ENCODE results near the gene EFCC1. TPM values are rescaled to one million over a fixed set of nuclear protein-coding genes. Genes with fewer than 3 reads are reported as not detected.

Gene EFCC1
- total RNA-seq, 4 donors from 2014 or later = 0.75 to 2.2 (median 1.7) TPM

GRCh38 chr3:128973988-128974564, 27.0 kb upstream of the EFCC1 start:
- H3K4me3 ChIP-seq = no peak overlapping the region
- intact Hi-C loops (cut with DNase I; ENCODE audit: low total_unique reads) = no loop called here
- no peaks in the 10 kb centered on the region for H3K36me3 ChIP-seq
- TF ChIP-seq EP300 (IDR thresholded peaks at IDR 0.05; ENCODE audit: low read depth) = no peak
- TF ChIP-seq POLR2AphosphoS5 (IDR thresholded peaks at IDR 0.05) = no peak
- TF ChIP-seq, protein P1, sequence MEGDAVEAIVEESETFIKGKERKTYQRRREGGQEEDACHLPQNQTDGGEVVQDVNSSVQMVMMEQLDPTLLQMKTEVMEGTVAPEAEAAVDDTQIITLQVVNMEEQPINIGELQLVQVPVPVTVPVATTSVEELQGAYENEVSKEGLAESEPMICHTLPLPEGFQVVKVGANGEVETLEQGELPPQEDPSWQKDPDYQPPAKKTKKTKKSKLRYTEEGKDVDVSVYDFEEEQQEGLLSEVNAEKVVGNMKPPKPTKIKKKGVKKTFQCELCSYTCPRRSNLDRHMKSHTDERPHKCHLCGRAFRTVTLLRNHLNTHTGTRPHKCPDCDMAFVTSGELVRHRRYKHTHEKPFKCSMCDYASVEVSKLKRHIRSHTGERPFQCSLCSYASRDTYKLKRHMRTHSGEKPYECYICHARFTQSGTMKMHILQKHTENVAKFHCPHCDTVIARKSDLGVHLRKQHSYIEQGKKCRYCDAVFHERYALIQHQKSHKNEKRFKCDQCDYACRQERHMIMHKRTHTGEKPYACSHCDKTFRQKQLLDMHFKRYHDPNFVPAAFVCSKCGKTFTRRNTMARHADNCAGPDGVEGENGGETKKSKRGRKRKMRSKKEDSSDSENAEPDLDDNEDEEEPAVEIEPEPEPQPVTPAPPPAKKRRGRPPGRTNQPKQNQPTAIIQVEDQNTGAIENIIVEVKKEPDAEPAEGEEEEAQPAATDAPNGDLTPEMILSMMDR (IDR thresholded peaks at IDR 0.05) = no peak
- no peak for TF ChIP-seq POLR2A (IDR thresholded peaks at IDR 0.05)
- no peaks in the 10 kb centered on the region for H3K27me3 ChIP-seq
- DNase-seq = no peak
- H3K4me1 ChIP-seq = peaks cover 0 to 14% (median 0%) of the 10 kb centered on the region in 4 donors
- H3K27ac ChIP-seq = no peak overlapping the region
- in situ Hi-C loops (cut with MboI; ENCODE audit: low pct_ligation_motif_present in 1 of 4, low pct_unique_long_range_greater_than_20kb in 1 of 4, low sequenced_read_pairs in 3 of 4) = loop anchor here in 2 of 4 donors (10.0 kb wide), 1 partner anchor 271 kb away; the partner anchor contains the start of gene COPG1 (in 2 of the 2)
- 60 to 65% methylated on average over 4 to 5 of the region's 5 CpGs for WGBS, 2 donors (ENCODE audit: low coverage in 1 of 2)
- no peaks in the 10 kb centered on the region for H3K9me3 ChIP-seq

GRCh38 chr3:128975276-128975675, 25.8 kb upstream of the EFCC1 start:
- Histone ChIP-seq H3K4me3 (no peak overlapping the region), H3K36me3 (no peaks in the 10 kb centered on the region), H3K9me3 (no peaks in the 10 kb centered on the region), H3K4me1 (peaks cover 0 to 10% (median 0%) of the 10 kb centered on the region in 4 donors), H3K27me3 (no peaks in the 10 kb centered on the region), H3K27ac (no peak overlapping the region)
- no peak for DNase-seq
- in situ Hi-C loops (cut with MboI; ENCODE audit: low pct_ligation_motif_present in 1 of 4, low pct_unique_long_range_greater_than_20kb in 1 of 4, low sequenced_read_pairs in 3 of 4) = loop anchor here in 2 of 4 donors (10.0 kb wide), 1 partner anchor 270 kb away; the partner anchor contains the start of gene COPG1 (in 2 of the 2)
- 97 to 100% methylated on average over 1 of the region's 1 CpG for WGBS, 2 donors (ENCODE audit: low coverage in 1 of 2)
- intact Hi-C loops (cut with DNase I; ENCODE audit: low total_unique reads) = no loop called here
- TF ChIP-seq POLR2A (IDR thresholded peaks at IDR 0.05) = no peak
- TF ChIP-seq POLR2AphosphoS5 (IDR thresholded peaks at IDR 0.05) = no peak
- TF ChIP-seq EP300 (IDR thresholded peaks at IDR 0.05; ENCODE audit: low read depth) = no peak
- TF ChIP-seq, protein P1 (IDR thresholded peaks at IDR 0.05) = no peak

DNA sequence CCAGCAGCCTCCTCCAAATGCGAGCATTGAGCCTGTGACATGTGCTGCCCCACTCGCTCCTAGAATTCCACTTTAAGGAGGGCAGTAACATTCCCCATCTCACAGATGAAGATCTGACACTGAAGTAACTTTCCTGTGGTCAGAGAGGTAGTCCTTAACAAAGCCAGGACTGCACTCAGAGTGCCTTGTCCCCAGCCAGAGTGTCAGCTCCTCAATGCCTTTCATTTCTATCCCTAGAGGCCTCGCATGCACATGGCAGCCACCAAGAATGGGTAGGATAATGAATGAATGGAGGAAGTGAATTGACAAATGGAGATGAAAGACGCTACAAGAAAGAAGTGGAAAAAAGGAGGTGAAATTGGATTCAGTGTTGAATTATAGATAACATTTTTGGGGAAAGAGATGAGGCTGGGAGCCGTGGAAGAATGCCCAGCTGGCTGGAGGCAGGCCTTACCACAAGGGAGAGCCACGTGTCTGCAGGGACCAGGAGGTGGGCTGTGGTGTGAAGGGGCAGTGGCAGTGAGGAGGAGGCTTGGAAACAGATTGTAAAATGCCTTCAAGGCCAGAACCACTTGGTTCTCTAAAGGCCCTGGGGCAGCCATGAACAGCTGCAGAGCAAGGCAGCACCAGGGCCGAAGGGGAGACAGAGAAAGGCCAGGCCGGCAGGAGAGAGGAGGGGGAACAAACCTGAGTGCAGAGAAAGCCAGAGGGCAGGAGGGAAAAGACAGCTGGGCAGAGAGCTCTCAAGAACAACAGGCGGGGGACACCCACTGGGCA, 17.6 kb upstream of the EFCC1 start:
- in situ Hi-C loops (cut with MboI; ENCODE audit: low pct_ligation_motif_present in 1 of 4, low pct_unique_long_range_greater_than_20kb in 1 of 4, low sequenced_read_pairs in 3 of 4) (no loop called here), intact Hi-C loops (cut with DNase I; ENCODE audit: low total_unique reads) (no loop called here)
- WGBS, 2 donors (ENCODE audit: low coverage in 1 of 2) = 80 to 85% methylated on average over 7 to 9 of the region's 9 CpGs
- Histone ChIP-seq H3K4me1 (no peaks in the 10 kb centered on the region), H3K27me3 (no peaks in the 10 kb centered on the region), H3K9me3 (no peaks in the 10 kb centered on the region), H3K36me3 (no peaks in the 10 kb centered on the region), H3K27ac (no peak overlapping the region), H3K4me3 (no peak overlapping the region)
- no peak for DNase-seq
- TF ChIP-seq, protein P1 (IDR thresholded peaks at IDR 0.05) = no peak
- TF ChIP-seq POLR2A (IDR thresholded peaks at IDR 0.05) = no peak

DNA sequence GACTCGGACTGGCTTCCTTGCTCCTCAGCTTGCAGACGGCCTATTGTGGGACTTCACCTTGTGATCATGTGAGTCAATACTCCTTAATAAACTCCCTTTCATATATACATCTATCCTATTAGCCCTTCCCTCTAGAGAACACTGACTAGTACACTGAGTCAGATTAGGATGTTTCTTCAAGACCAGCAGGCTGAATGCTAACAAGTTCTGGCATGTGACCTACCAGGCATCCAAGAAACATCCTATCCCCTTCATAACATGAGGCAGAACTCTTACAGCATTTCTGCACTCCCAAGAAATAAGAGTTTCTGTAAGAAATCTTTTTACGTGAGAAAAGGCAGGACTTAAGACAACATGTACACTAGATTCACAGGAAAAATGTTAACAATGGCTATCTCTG, 16.5 kb upstream of the EFCC1 start:
- no peak for DNase-seq
- no peaks in the 10 kb centered on the region for H3K4me1 ChIP-seq
- no peaks in the 10 kb centered on the region for H3K27me3 ChIP-seq
- no peaks in the 10 kb centered on the region for H3K9me3 ChIP-seq
- no peak overlapping the region for H3K27ac ChIP-seq
- in situ Hi-C loops (cut with MboI; ENCODE audit: low pct_ligation_motif_present in 1 of 4, low pct_unique_long_range_greater_than_20kb in 1 of 4, low sequenced_read_pairs in 3 of 4) (no loop called here), intact Hi-C loops (cut with DNase I; ENCODE audit: low total_unique reads) (no loop called here)
- 85 to 90% methylated on average over 3 of the region's 3 CpGs for WGBS, 2 donors (ENCODE audit: low coverage in 1 of 2)
- no peak overlapping the region for H3K4me3 ChIP-seq
- no peaks in the 10 kb centered on the region for H3K36me3 ChIP-seq
- TF ChIP-seq EP300 (IDR thresholded peaks at IDR 0.05; ENCODE audit: low read depth) = no peak
- no peak for TF ChIP-seq POLR2A (IDR thresholded peaks at IDR 0.05)

Data from transverse colon (tissue), 4 donors.